ENCODE results near the gene C20orf202.

GRCh38 chr20:1171461-1172093 is 31.7 kb upstream of the C20orf202 start:
- TF ChIP-seq CTCF (IDR thresholded peaks at IDR 0.05) (no peak), POLR2A (IDR thresholded peaks at IDR 0.05) (no peak)
